Kidney epithelial cell (primary cell): ENCODE data around the gene RASIP1. TPM values are rescaled to one million over a fixed set of nuclear protein-coding genes. Genes with fewer than 3 reads are reported as not detected.

Source experiments
- DNase-seq: peaks from one replicate; pipeline ENCODE4 v3.0.0-alpha.2; 2010; ENCODE audit warnings: low read depth
- H3K27me3 ChIP-seq: 2 replicates; pipeline ENCODE4 v1.6.0; 2011; ENCODE audit warnings: low read length; ENCODE audit not compliant: control insufficient read depth, insufficient read depth
- H3K36me3 ChIP-seq: 2 replicates; pipeline ENCODE4 v1.5.1; 2011; ENCODE audit warnings: low read length; ENCODE audit not compliant: control insufficient read depth, insufficient read depth
- H3K4me3 ChIP-seq: 2 replicates; pipeline ENCODE4 v1.5.1; 2011; ENCODE audit warnings: low read depth, mild to moderate bottlenecking, control low read depth, low read length
- CTCF ChIP-seq: IDR thresholded peaks from 2 replicates; pipeline ENCODE4 v1.5.1; 2011; ENCODE audit warnings: mild to moderate bottlenecking, moderate library complexity, low read length, control low read depth, inconsistent platforms; ENCODE audit not compliant: insufficient read depth, poor library complexity, severe bottlenecking
- total RNA-seq: library from RNA; depleted of rRNA; stranded (reverse); fragments of >200 nt; gene quantifications from 2 replicates; pipeline ENCODE4 v1.2.3, GENCODE V29; 2015

The RASIP1 gene
- total RNA-seq, 1 donor from 2014 or later = 3.8 TPM

GRCh38 chr19:48751845-48752495 lies 11.6 kb upstream of the RASIP1 start:
- no peak for DNase-seq
- Histone ChIP-seq H3K27me3 (peaks cover 5% of the 10 kb centered on the region), H3K36me3 (no peaks in the 10 kb centered on the region), H3K4me3 (peak overlapping the region; percentile 49)
- no peak for TF ChIP-seq CTCF

- Histone ChIP-seq H3K4me3 (no peak overlapping the region), H3K27me3 (peaks cover 5% of the 10 kb centered on the region), H3K36me3 (no peaks in the 10 kb centered on the region)
- DNase-seq = no peak
- no peak for TF ChIP-seq CTCF
These were observed 10.5 kb upstream of the RASIP1 start for GRCh38 chr19:48750771-48751504.

GRCh38 chr19:48750351-48750750 lies 9.9 kb upstream of the RASIP1 start:
- Histone ChIP-seq H3K36me3 (no peaks in the 10 kb centered on the region), H3K4me3 (no peak overlapping the region), H3K27me3 (peaks cover 5% of the 10 kb centered on the region)
- no peak for TF ChIP-seq CTCF
- no peak for DNase-seq

- H3K4me3 ChIP-seq = no peak overlapping the region
- no peak for TF ChIP-seq CTCF
- H3K27me3 ChIP-seq = peaks cover 5% of the 10 kb centered on the region
- no peaks in the 10 kb centered on the region for H3K36me3 ChIP-seq
- DNase-seq = no peak
These were observed 9.3 kb upstream of the RASIP1 start for GRCh38 chr19:48749571-48750198.

- Histone ChIP-seq H3K4me3 (peak within 1 kb of the TSS; percentile 42), H3K27me3 (no peaks in the 10 kb centered on the region), H3K36me3 (no peaks in the 10 kb centered on the region)
- peak; percentile 72 for DNase-seq
- TF ChIP-seq CTCF = no peak
These were observed 6.5 kb upstream of the RASIP1 start, which contains the start of gene IZUMO1 for GRCh38 chr19:48746738-48747575. TSS of gene IZUMO1 (minus strand) at chr19:48746909. CDS start at chr19:48745859, 1,050 bp downstream.
